DOHH2 (cell line): Measurements from ENCODE around the gene SURF1.

Source experiments
- H3F3A ChIP-seq: fragments of 200-600 bp; sonication (generic), shearing (Covaris generic); 2 replicates; pipeline ENCODE4 v1.6.0; 2016; ENCODE audit warnings: antibody characterized with exemption, mild to moderate bottlenecking; ENCODE audit not compliant: control insufficient read depth, insufficient read depth
- H3K27ac ChIP-seq: fragments of 200-600 bp; sonication (generic); 2 replicates; pipeline ENCODE4 v1.5.1; 2014; ENCODE audit warnings: low read depth, mild to moderate bottlenecking, low read length, moderate library complexity
- H3K27me3 ChIP-seq: fragments of 200-600 bp; sonication (generic); 2 replicates; pipeline ENCODE4 v1.6.1; 2014; ENCODE audit warnings: mild to moderate bottlenecking, low read length, mixed read lengths; ENCODE audit not compliant: control insufficient read depth
- H3K36me3 ChIP-seq: fragments of 200-600 bp; sonication (generic); 2 replicates; pipeline ENCODE4 v1.6.1; 2014; ENCODE audit warnings: mild to moderate bottlenecking, low read length, moderate library complexity, mixed read lengths; ENCODE audit not compliant: control insufficient read depth
- H3K4me1 ChIP-seq: fragments of 200-600 bp; sonication (generic); 2 replicates; pipeline ENCODE4 v1.6.1; 2014; ENCODE audit warnings: mild to moderate bottlenecking, low read length, mixed read lengths; ENCODE audit not compliant: control insufficient read depth
- H3K4me2 ChIP-seq: fragments of 200-600 bp; sonication (generic); 2 replicates; pipeline ENCODE4 v1.6.0; 2014; ENCODE audit warnings: mild to moderate bottlenecking, low read length, moderate library complexity
- H3K4me3 ChIP-seq: fragments of 200-600 bp; sonication (generic); 2 replicates; pipeline ENCODE4 v1.5.1; 2014; ENCODE audit warnings: mild to moderate bottlenecking, low read length, mixed read lengths
- H3K79me2 ChIP-seq: fragments of 200-600 bp; sonication (generic); 2 replicates; pipeline ENCODE4 v1.6.1; 2014; ENCODE audit warnings: mild to moderate bottlenecking, low read length, mixed read lengths; ENCODE audit not compliant: control insufficient read depth
- H3K9me2 ChIP-seq: fragments of 200-600 bp; sonication (generic); replicated peaks from 2 replicates; pipeline ENCODE4 v1.6.1; 2014; ENCODE audit warnings: mild to moderate bottlenecking, low read length, mixed read lengths; ENCODE audit not compliant: control insufficient read depth
- H3K9me3 ChIP-seq: fragments of 200-600 bp; sonication (generic); 2 replicates; pipeline ENCODE4 v1.6.1; 2014; ENCODE audit warnings: antibody characterized with exemption, low read length, mixed read lengths; ENCODE audit not compliant: control insufficient read depth, insufficient read depth
- H4K20me1 ChIP-seq: fragments of 200-600 bp; sonication (generic); 2 replicates; pipeline ENCODE4 v1.6.0; 2014; ENCODE audit warnings: low read depth, mild to moderate bottlenecking, antibody characterized with exemption, low read length, moderate library complexity; ENCODE audit not compliant: control insufficient read depth, insufficient read depth
- CTCF ChIP-seq: fragments of 200-600 bp; sonication (generic); IDR thresholded peaks from one replicate; pipeline ENCODE4 v1.5.1; 2014; ENCODE audit warnings: antibody characterized with exemption, mild to moderate bottlenecking, low read depth, low read length; ENCODE audit not compliant: poor library complexity, severe bottlenecking
- EZH2phosphoT487 ChIP-seq: fragments of 200-600 bp; sonication (generic); IDR thresholded peaks from 2 replicates; pipeline ENCODE4 v1.6.1; 2017; ENCODE audit warnings: borderline replicate concordance, mild to moderate bottlenecking, antibody characterized with exemption, low read length, moderate library complexity, mixed read lengths

SURF1 gene

GRCh38 chr9:133359399-133360175, 3.3 kb upstream of the SURF1 start:
- Histone ChIP-seq H4K20me1 (0 out of 2 replicates have a peak, but pooled peaks cover 3% of the 10 kb centered on the region), H3K4me1 (peaks cover 23% of the 10 kb centered on the region), H3K4me2 (no peak overlapping the region), H3K36me3 (peaks cover 55% of the 10 kb centered on the region), H3K9me3 (no peaks in the 10 kb centered on the region), H3F3A (peaks cover 19% of the 10 kb centered on the region), H3K27ac (no peak overlapping the region), H3K27me3 (no peaks in the 10 kb centered on the region), H3K79me2 (peaks cover 28% of the 10 kb centered on the region), H3K4me3 (no peak overlapping the region), H3K9me2 (no peaks in the 10 kb centered on the region)
- TF ChIP-seq CTCF (peak; percentile 34), EZH2phosphoT487 (no peak)

- H3K4me3 ChIP-seq = peak overlapping the region; percentile 95; the same call in 1 of the 2 replicates
- H3K79me2 ChIP-seq = peaks cover 31% of the 10 kb centered on the region
- H3K27ac ChIP-seq = no peak overlapping the region
- no peaks in the 10 kb centered on the region for H4K20me1 ChIP-seq
- peaks cover 38% of the 10 kb centered on the region for H3F3A ChIP-seq
- no peaks in the 10 kb centered on the region for H3K9me3 ChIP-seq
- no peaks in the 10 kb centered on the region for H3K9me2 ChIP-seq
- peak overlapping the region; percentile 81 for H3K4me2 ChIP-seq
- TF ChIP-seq CTCF (no peak), EZH2phosphoT487 (no peak)
- H3K4me1 ChIP-seq = peaks cover 29% of the 10 kb centered on the region
- H3K27me3 ChIP-seq = no peaks in the 10 kb centered on the region
- H3K36me3 ChIP-seq = peaks cover 50% of the 10 kb centered on the region
These were observed 1.4 kb upstream of the SURF1 start for GRCh38 chr9:133357656-133358055.

GRCh38 chr9:133355881-133356357, 368 bp downstream of the SURF1 start:
- no peak for TF ChIP-seq CTCF
- TF ChIP-seq EZH2phosphoT487 = no peak
- Histone ChIP-seq H3K4me2 (peak overlapping the region; percentile 91), H3K36me3 (peaks cover 50% of the 10 kb centered on the region), H3K9me3 (no peaks in the 10 kb centered on the region), H3K27me3 (no peaks in the 10 kb centered on the region), H3K4me1 (peaks cover 34% of the 10 kb centered on the region), H3K4me3 (peak overlapping the region; percentile 95), H4K20me1 (no peaks in the 10 kb centered on the region), H3K79me2 (peaks cover 31% of the 10 kb centered on the region), H3F3A (peaks cover 48% of the 10 kb centered on the region), H3K27ac (peak overlapping the region; percentile 58), H3K9me2 (no peaks in the 10 kb centered on the region)
